ENCODE results near the gene ZSWIM4.
"Not testable (repeated sequence)": the region's sequence is repeated elsewhere in the genome, so short reads cannot be mapped to it uniquely, and the experiment has no call there.

ZSWIM4 gene

GRCh38 chr19:13784731-13785452, 10.4 kb upstream of the ZSWIM4 start:
- H3K27ac Mint-ChIP-seq, result peak overlapping the region; percentile 88
- H3K27me3 Mint-ChIP-seq, result no peaks in the 10 kb centered on the region
- peaks cover 18 to 29% of the 10 kb centered on the region in 2 donors for H3K4me1 Mint-ChIP-seq
- H3K9me3 Mint-ChIP-seq, result no peaks in the 10 kb centered on the region
- no peaks in the 10 kb centered on the region for H3K36me3 Mint-ChIP-seq
- peak overlapping the region; percentile 40 to 65 for H3K4me3 Mint-ChIP-seq
- ATAC-seq (replicated peaks) (peak; percentile 80 to 87), DNase-seq (peak; percentile 42)

- H3K27me3 Mint-ChIP-seq, result no peaks in the 10 kb centered on the region
- no peaks in the 10 kb centered on the region for H3K9me3 Mint-ChIP-seq
- H3K4me1 Mint-ChIP-seq, result peaks cover 18 to 36% of the 10 kb centered on the region in 2 donors
- ATAC-seq (replicated peaks), result no peak
- no peak for DNase-seq
- no peaks in the 10 kb centered on the region for H3K36me3 Mint-ChIP-seq
- no peak overlapping the region for H3K27ac Mint-ChIP-seq
- H3K4me3 Mint-ChIP-seq, result no peak overlapping the region
These were observed 6.3 kb upstream of the ZSWIM4 start for GRCh38 chr19:13788991-13789390.

- no peak for DNase-seq
- ATAC-seq (replicated peaks), result no peak
- Mint-ChIP-seq H3K36me3 (no peaks in the 10 kb centered on the region), H3K27ac (no peak overlapping the region), H3K4me3 (no peak overlapping the region), H3K27me3 (no peaks in the 10 kb centered on the region), H3K9me3 (no peaks in the 10 kb centered on the region), H3K4me1 (peaks cover 18 to 40% of the 10 kb centered on the region in 2 donors)
These were observed 4.9 kb upstream of the ZSWIM4 start for GRCh38 chr19:13790354-13790753.

GRCh38 chr19:13793317-13793716, 1.9 kb upstream of the ZSWIM4 start:
- H3K9me3 Mint-ChIP-seq; H3K36me3 Mint-ChIP-seq; H3K27ac Mint-ChIP-seq; DNase-seq; H3K27me3 Mint-ChIP-seq; ATAC-seq (replicated peaks): not testable (repeated sequence)
- Mint-ChIP-seq H3K4me3 (peak overlapping the region in 1 of 2 donors; percentile 37), H3K4me1 (peaks cover 26 to 51% of the 10 kb centered on the region in 2 donors)

- Mint-ChIP-seq H3K27ac (peak overlapping the region; percentile 97), H3K27me3 (no peaks in the 10 kb centered on the region), H3K4me3 (peak overlapping the region; percentile 93 to 100), H3K4me1 (peaks cover 23 to 41% of the 10 kb centered on the region in 2 donors), H3K36me3 (no peaks in the 10 kb centered on the region), H3K9me3 (no peaks in the 10 kb centered on the region)
- ATAC-seq (replicated peaks), result no peak
- no peak for DNase-seq
These were observed 866 bp upstream of the ZSWIM4 start for GRCh38 chr19:13794398-13794756.

- Mint-ChIP-seq H3K4me1 (peaks cover 23 to 41% of the 10 kb centered on the region in 2 donors), H3K4me3 (peak overlapping the region; percentile 87 to 93), H3K27me3 (no peaks in the 10 kb centered on the region), H3K9me3 (no peaks in the 10 kb centered on the region), H3K27ac (peak overlapping the region; percentile 85), H3K36me3 (peaks cover 3 to 6% of the 10 kb centered on the region in 2 donors)
- ATAC-seq (replicated peaks) (peak; percentile 37 to 47), DNase-seq (no peak)
These were observed 505 bp downstream of the ZSWIM4 start for GRCh38 chr19:13795595-13796300.

- Mint-ChIP-seq H3K27ac (peak overlapping the region; percentile 85), H3K27me3 (no peaks in the 10 kb centered on the region), H3K36me3 (peaks cover 10 to 12% of the 10 kb centered on the region in 2 donors), H3K9me3 (no peaks in the 10 kb centered on the region), H3K4me3 (peak overlapping the region; percentile 86 to 87), H3K4me1 (peaks cover 23 to 41% of the 10 kb centered on the region in 2 donors)
- DNase-seq (no peak), ATAC-seq (replicated peaks) (peak; percentile 17 to 27)
These were observed 1.2 kb downstream of the ZSWIM4 start for GRCh38 chr19:13796301-13797057.

GRCh38 chr19:13797058-13797440, 1.8 kb downstream of the ZSWIM4 start:
- no peak overlapping the region for H3K27ac Mint-ChIP-seq
- peak overlapping the region; percentile 86 to 87 for H3K4me3 Mint-ChIP-seq
- DNase-seq (no peak), ATAC-seq (replicated peaks) (no peak)
- H3K4me1 Mint-ChIP-seq, result peaks cover 23 to 41% of the 10 kb centered on the region in 2 donors
- H3K9me3 Mint-ChIP-seq, result no peaks in the 10 kb centered on the region
- peaks cover 10 to 12% of the 10 kb centered on the region in 2 donors for H3K36me3 Mint-ChIP-seq
- H3K27me3 Mint-ChIP-seq, result no peaks in the 10 kb centered on the region

GRCh38 chr19:13797870-13798269, 2.6 kb downstream of the ZSWIM4 start:
- no peaks in the 10 kb centered on the region for H3K9me3 Mint-ChIP-seq
- H3K36me3 Mint-ChIP-seq, result peaks cover 13 to 15% of the 10 kb centered on the region in 2 donors
- no peak overlapping the region for H3K27ac Mint-ChIP-seq
- H3K4me1 Mint-ChIP-seq, result peaks cover 23 to 41% of the 10 kb centered on the region in 2 donors
- no peaks in the 10 kb centered on the region for H3K27me3 Mint-ChIP-seq
- ATAC-seq (replicated peaks) (no peak), DNase-seq (no peak)
- no peak overlapping the region for H3K4me3 Mint-ChIP-seq

- H3K36me3 Mint-ChIP-seq, result peaks cover 13 to 15% of the 10 kb centered on the region in 2 donors
- ATAC-seq (replicated peaks) (no peak), DNase-seq (no peak)
- no peaks in the 10 kb centered on the region for H3K27me3 Mint-ChIP-seq
- no peak overlapping the region for H3K27ac Mint-ChIP-seq
- H3K4me1 Mint-ChIP-seq, result peaks cover 17 to 28% of the 10 kb centered on the region in 2 donors
- H3K4me3 Mint-ChIP-seq, result no peak overlapping the region
- no peaks in the 10 kb centered on the region for H3K9me3 Mint-ChIP-seq
These were observed 4.4 kb downstream of the ZSWIM4 start for GRCh38 chr19:13799669-13800068.

GRCh38 chr19:13803038-13803437, 7.8 kb downstream of the ZSWIM4 start:
- Mint-ChIP-seq H3K4me1 (peaks cover 0 to 2% of the 10 kb centered on the region in 2 donors), H3K27me3 (no peaks in the 10 kb centered on the region), H3K4me3 (no peak overlapping the region), H3K27ac (no peak overlapping the region), H3K9me3 (no peaks in the 10 kb centered on the region), H3K36me3 (peaks cover 21 to 23% of the 10 kb centered on the region in 2 donors)
- no peak for DNase-seq
- ATAC-seq (replicated peaks), result no peak

- H3K36me3 Mint-ChIP-seq, result peaks cover 21 to 23% of the 10 kb centered on the region in 2 donors
These were observed 9.8 kb downstream of the ZSWIM4 start for GRCh38 chr19:13804830-13805683.

GRCh38 chr19:13806728-13807127, 11.5 kb downstream of the ZSWIM4 start:
- Mint-ChIP-seq H3K4me1 (peaks cover 0 to 1% of the 10 kb centered on the region in 2 donors), H3K4me3 (no peak overlapping the region)

More at GRCh38 chr19:13804830-13805683, 9.8 kb downstream of the ZSWIM4 start:
- Mint-ChIP-seq H3K4me1 (peaks cover 0 to 1% of the 10 kb centered on the region in 2 donors), H3K27ac (no peak overlapping the region), H3K4me3 (no peak overlapping the region), H3K9me3 (no peaks in the 10 kb centered on the region), H3K27me3 (no peaks in the 10 kb centered on the region)
- ATAC-seq (replicated peaks) (no peak), DNase-seq (no peak)

More at GRCh38 chr19:13806728-13807127, 11.5 kb downstream of the ZSWIM4 start:
- Mint-ChIP-seq H3K27me3 (no peaks in the 10 kb centered on the region), H3K9me3 (no peaks in the 10 kb centered on the region), H3K36me3 (peaks cover 11 to 17% of the 10 kb centered on the region in 2 donors), H3K27ac (no peak overlapping the region)
- DNase-seq, result no peak
- ATAC-seq (replicated peaks), result no peak
